ENCODE results near the gene AIM2.

The AIM2 gene

GRCh38 chr1:159056069-159056698, 20.4 kb downstream of the AIM2 start:
- H3K9ac ChIP-seq (ENCODE audit: low read length), result no peak overlapping the region
- no peak overlapping the region for H3K27ac ChIP-seq (ENCODE audit: low read length)
- H3F3A ChIP-seq (ENCODE audit: insufficient read depth, low read length), result peaks cover 3% of the 10 kb centered on the region
- no peaks in the 10 kb centered on the region for H4K20me1 ChIP-seq (ENCODE audit: insufficient read depth, low read length)
- H3K4me1 ChIP-seq (ENCODE audit: low read length), result no peaks in the 10 kb centered on the region
- DNase-seq, result no peak
- H3K27me3 ChIP-seq (replicated peaks; ENCODE audit: insufficient read depth, low read length), result no peaks in the 10 kb centered on the region
- no peak overlapping the region for H3K4me2 ChIP-seq (ENCODE audit: low read depth, low read length)
- no peaks in the 10 kb centered on the region for H3K9me3 ChIP-seq (replicated peaks; ENCODE audit: insufficient read depth, low read length)
- TF ChIP-seq CTCF (IDR thresholded peaks at IDR 0.05; ENCODE audit: low read length), result peak; percentile 23
- no peak for TF ChIP-seq EZH2 (optimal IDR thresholded peaks at IDR 0.05; ENCODE audit: low read depth, low read length)
- TF ChIP-seq EZH2phosphoT487 (IDR thresholded peaks at IDR 0.05; ENCODE audit: low read length), result no peak
- H3K36me3 ChIP-seq (replicated peaks; ENCODE audit: insufficient read depth, low read length), result peaks cover 24% of the 10 kb centered on the region
- H3K9me2 ChIP-seq (replicated peaks; ENCODE audit: insufficient read depth, low read length), result no peaks in the 10 kb centered on the region
- H3K4me3 ChIP-seq (ENCODE audit: low read length), result no peak overlapping the region
- no peak overlapping the region for H2AFZ ChIP-seq (ENCODE audit: low read length)
- no peaks in the 10 kb centered on the region for H3K79me2 ChIP-seq (ENCODE audit: low read length)

- Histone ChIP-seq H3K27me3 (replicated peaks; ENCODE audit: insufficient read depth, low read length) (no peaks in the 10 kb centered on the region), H4K20me1 (ENCODE audit: insufficient read depth, low read length) (no peaks in the 10 kb centered on the region), H3K79me2 (ENCODE audit: low read length) (no peaks in the 10 kb centered on the region), H3K4me1 (ENCODE audit: low read length) (no peaks in the 10 kb centered on the region), H3F3A (ENCODE audit: insufficient read depth, low read length) (peaks cover 3% of the 10 kb centered on the region), H3K36me3 (replicated peaks; ENCODE audit: insufficient read depth, low read length) (peaks cover 32% of the 10 kb centered on the region), H3K9ac (ENCODE audit: low read length) (no peak overlapping the region), H3K27ac (ENCODE audit: low read length) (no peak overlapping the region), H3K9me2 (replicated peaks; ENCODE audit: insufficient read depth, low read length) (no peaks in the 10 kb centered on the region), H2AFZ (ENCODE audit: low read length) (no peak overlapping the region), H3K4me3 (ENCODE audit: low read length) (no peak overlapping the region), H3K9me3 (replicated peaks; ENCODE audit: insufficient read depth, low read length) (no peaks in the 10 kb centered on the region), H3K4me2 (ENCODE audit: low read depth, low read length) (no peak overlapping the region)
- DNase-seq, result no peak
- TF ChIP-seq CTCF (IDR thresholded peaks at IDR 0.05; ENCODE audit: low read length) (no peak), EZH2phosphoT487 (IDR thresholded peaks at IDR 0.05; ENCODE audit: low read length) (no peak), EZH2 (optimal IDR thresholded peaks at IDR 0.05; ENCODE audit: low read depth, low read length) (no peak)
These were observed 21.4 kb downstream of the AIM2 start for GRCh38 chr1:159055181-159055641.

- H3K9me2 ChIP-seq (replicated peaks; ENCODE audit: insufficient read depth, low read length), result no peaks in the 10 kb centered on the region
- no peak overlapping the region for H2AFZ ChIP-seq (ENCODE audit: low read length)
- H3K27ac ChIP-seq (ENCODE audit: low read length), result no peak overlapping the region
- DNase-seq, result no peak
- no peak overlapping the region for H3K4me3 ChIP-seq (ENCODE audit: low read length)
- H3F3A ChIP-seq (ENCODE audit: insufficient read depth, low read length), result peaks cover 3% of the 10 kb centered on the region
- H3K4me1 ChIP-seq (ENCODE audit: low read length), result no peaks in the 10 kb centered on the region
- no peaks in the 10 kb centered on the region for H4K20me1 ChIP-seq (ENCODE audit: insufficient read depth, low read length)
- no peaks in the 10 kb centered on the region for H3K27me3 ChIP-seq (replicated peaks; ENCODE audit: insufficient read depth, low read length)
- H3K4me2 ChIP-seq (ENCODE audit: low read depth, low read length), result no peak overlapping the region
- TF ChIP-seq EZH2phosphoT487 (IDR thresholded peaks at IDR 0.05; ENCODE audit: low read length), result no peak
- TF ChIP-seq CTCF (IDR thresholded peaks at IDR 0.05; ENCODE audit: low read length), result no peak
- TF ChIP-seq EZH2 (optimal IDR thresholded peaks at IDR 0.05; ENCODE audit: low read depth, low read length), result no peak
- H3K9me3 ChIP-seq (replicated peaks; ENCODE audit: insufficient read depth, low read length), result no peaks in the 10 kb centered on the region
- H3K36me3 ChIP-seq (replicated peaks; ENCODE audit: insufficient read depth, low read length), result peaks cover 33% of the 10 kb centered on the region
- no peaks in the 10 kb centered on the region for H3K79me2 ChIP-seq (ENCODE audit: low read length)
- no peak overlapping the region for H3K9ac ChIP-seq (ENCODE audit: low read length)
These were observed 22.1 kb downstream of the AIM2 start for GRCh38 chr1:159054427-159054826.

Measured in MM.1S (cell line).